Activated T-helper 1 cell treated with anti-CD3 and anti-CD28 coated beads, Interleukin-2, amount 50 U/mL, for 16 hours (primary cell): ENCODE results near the gene PCDHGB3.

Experiments
- DNase-seq, 2 donors: peaks; one replicate each; pipeline ENCODE4 v3.0.0-alpha.2; 2020; ENCODE audit warnings: low read depth in 1 of 2, low spot score in 1 of 2

Gene PCDHGB3

DNA sequence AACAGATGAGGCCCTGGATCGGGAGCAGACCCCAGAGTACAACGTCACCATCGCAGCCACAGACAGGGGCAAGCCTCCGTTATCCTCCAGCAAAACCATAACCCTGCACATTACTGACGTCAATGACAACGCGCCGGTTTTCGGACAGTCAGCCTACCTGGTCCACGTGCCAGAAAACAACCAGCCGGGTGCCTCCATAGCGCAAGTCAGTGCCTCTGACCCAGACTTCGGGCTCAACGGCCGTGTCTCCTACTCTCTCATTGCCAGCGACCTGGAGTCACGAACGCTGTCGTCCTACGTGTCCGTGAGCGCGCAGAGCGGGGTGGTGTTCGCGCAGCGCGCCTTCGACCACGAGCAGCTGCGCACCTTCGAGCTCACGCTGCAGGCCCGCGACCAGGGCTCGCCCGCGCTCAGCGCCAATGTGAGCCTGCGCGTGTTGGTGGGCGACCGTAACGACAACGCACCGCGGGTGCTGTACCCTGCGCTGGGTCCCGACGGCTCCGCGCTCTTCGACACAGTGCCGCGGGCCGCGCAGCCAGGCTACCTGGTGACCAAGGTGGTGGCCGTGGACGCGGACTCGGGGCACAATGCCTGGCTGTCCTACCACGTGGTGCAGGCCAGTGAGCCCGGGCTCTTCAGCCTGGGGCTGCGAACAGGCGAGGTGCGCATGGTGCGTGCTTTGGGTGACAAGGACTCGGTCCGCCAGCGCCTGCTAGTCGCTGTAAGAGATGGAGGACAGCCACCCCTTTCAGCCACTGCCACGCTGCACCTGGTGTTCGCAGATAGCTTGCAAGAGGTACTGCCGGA lies 49.2 kb downstream of the PCDHGB3 start:
- no peak for DNase-seq

DNA sequence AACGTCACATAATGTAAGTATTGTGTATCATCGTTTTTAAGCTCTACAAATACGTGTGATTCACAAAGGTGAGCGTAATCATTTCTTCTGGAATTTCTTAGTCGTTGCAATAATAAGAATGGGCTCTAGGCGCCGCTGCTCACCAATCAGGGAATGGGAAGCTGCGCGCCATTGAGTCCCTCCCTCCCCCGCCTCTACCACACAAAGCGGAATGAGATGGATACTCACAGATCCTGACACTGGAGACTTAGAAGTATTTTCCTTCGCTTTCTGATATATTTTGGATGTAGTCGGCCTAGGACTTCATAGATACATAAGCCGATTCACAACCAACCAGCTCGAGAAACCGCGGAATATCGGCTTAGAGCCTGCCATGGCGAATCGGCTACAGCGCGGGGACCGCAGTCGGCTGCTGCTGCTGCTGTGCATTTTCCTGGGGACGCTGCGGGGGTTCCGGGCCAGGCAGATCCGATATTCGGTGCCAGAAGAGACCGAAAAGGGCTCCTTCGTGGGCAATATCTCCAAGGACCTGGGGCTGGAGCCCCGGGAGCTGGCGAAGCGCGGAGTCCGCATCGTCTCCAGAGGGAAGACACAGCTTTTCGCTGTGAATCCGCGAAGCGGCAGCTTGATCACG lies 50.9 kb downstream of the PCDHGB3 start, which contains the start of gene PCDHGA11:
Gene PCDHGA11, plus strand, starts transcription at position 197 of the 634 bp plus-strand sequence. Its CDS starts 177 bp downstream, at position 374.
- no peak for DNase-seq

- DNase-seq = no peak
Observed at GRCh38 chr5:141421489-141421855, 51.4 kb downstream of the PCDHGB3 start.
